Measurements from ENCODE around the gene COX10.
"Not testable (repeated sequence)": the region's sequence is repeated elsewhere in the genome, so short reads cannot be mapped to it uniquely, and the experiment has no call there.

The COX10 gene

DNA sequence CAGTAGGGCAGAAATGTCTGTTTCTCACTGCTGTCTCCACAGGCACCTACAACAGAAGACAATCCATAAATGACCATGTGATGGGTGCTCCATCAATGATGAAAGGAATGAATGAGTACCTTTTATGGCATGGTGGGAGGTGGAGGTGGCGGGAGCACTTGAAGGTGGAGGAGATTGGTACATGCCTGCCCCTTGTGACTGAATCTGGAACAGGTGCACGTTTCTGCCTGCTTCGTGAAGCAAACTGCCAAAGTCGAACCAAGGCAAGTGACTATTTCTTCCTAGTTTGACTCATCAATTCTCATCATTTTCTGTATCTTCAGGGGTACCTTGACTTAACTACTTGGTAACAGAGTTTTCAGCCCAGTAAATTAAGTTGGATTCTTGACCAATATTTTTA lies 141.9 kb downstream of the COX10 start:
- DNase-seq, result no peak

DNA sequence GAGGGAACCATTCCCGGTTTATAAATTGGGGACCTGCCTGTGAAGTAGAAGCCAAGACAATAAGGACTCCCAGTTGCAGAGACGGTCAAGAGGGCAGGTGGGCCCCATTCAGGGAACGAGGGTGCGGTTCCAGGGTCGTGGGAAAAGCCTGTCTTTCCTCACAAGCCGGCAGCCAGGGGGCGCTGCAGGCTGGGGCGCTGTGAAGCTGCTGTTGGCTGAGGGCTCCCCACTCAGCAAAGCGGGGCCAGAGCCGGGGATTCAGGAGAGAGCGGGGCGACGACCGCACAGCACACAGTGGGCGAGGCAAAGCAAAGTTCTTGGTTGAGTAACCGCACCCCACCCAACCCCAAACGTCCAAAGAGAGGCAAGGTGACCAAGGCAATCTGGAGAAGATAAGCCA lies 142.5 kb downstream of the COX10 start:
- DNase-seq, result no peak

DNA sequence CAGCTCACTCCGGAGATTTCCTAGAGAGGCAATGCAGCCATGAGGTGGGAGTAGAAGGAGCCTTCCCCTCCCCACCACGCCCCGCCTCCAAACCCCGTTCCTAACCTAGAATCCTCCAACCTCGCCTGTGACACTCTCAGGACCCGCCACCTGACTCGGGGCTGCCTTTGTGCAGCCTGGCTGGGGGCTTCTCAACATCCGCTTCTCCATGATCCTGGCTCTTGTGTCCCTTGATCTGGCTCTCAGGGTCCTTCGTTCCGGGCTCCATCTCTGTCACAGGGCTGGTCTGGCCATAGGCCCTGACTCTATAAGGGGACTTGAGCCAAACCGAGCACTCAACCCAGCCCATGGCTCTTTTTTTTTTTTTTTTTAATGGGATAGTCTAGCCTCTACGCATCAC lies 143.1 kb downstream of the COX10 start:
- DNase-seq, result no peak

DNA sequence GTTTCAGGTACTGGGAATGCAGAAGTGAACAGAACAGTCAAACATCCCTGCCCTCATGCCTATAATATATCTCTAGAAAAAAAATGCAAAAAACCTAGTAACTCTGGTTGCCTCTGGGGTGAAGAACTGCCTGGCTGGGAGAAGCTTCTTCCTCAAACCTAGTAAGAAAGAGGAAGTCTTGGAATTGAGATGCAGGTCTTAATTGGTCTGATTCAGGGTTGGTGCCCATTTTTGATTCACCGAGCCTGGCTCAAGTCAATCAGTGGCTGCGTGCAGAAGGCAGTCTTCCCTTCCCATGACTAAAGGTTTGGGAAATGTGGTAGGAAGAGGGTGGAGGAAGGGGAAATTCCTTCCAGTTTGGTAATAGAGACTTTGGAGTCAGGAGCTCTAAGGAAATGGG lies 145.0 kb downstream of the COX10 start:
- no peak for DNase-seq

- no peak for DNase-seq
Observed at GRCh38 chr17:14222611-14223010, 153.3 kb downstream of the COX10 start.

GRCh38 chr17:14225254-14225980 lies 156.1 kb downstream of the COX10 start:
- DNase-seq, result no peak

- DNase-seq, result no peak
Observed at GRCh38 chr17:14227052-14227451, 157.7 kb downstream of the COX10 start.

DNA sequence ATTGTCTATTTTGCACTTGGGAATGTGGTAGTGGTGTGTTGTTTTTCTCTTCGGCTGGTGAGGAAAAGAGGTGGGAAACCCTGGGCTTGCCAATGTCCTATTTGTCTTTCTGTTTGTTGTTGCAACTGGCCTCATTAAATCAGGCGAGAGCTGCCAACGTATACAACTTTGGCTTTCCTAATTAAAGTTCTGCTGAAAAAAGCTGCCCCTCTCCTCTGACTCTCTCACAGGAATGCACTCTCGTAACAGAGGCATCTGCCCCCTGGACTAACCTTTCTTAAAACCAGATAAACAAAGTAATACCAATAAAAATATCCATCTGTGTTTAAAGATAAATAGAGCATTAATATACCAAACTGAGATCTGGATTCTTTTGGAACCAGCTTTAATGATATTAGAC lies 159.6 kb downstream of the COX10 start:
- no peak for DNase-seq

DNA sequence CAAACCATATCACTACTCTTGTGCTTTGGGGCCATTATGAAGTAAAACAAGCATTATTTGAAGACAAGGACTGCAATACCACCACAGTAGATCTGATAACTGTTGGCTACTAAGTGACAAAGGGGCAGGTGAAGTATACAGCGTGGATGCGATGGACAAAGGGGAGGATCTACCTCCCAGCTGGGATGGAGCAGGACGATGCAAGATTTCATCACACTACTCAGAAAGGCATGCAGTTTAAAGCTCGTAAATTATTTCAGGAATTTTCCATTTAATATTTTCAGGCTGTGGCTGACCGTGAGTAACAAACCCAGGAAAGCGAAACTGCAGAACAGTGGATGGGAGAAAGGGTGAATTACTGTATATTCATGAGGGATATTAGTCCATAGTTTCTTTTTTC lies 161.9 kb downstream of the COX10 start:
- not testable (repeated sequence) for DNase-seq

GRCh38 chr17:14235047-14235446 lies 165.7 kb downstream of the COX10 start:
- not testable (repeated sequence) for DNase-seq

DNA sequence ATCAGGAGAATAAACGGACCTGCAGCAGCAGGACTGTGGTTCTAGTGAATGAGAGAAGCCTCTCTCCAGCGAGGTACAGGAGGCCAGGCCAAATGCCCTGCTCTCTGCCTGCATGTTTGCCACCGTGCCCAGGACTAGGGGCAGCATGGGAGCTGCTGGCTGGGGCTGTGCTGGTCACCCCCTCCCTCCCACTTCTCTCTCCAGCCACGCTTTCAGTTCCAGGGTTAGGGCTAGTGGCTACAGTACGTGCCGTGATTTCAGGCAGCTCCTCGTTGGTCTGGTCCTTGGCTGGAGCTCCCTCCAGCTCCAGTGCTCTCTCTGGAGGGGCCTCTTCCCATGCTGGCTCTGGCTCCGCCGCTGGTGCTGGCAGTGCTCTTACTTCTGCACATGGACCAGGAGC lies 166.7 kb downstream of the COX10 start:
- not testable (repeated sequence) for DNase-seq

DNA sequence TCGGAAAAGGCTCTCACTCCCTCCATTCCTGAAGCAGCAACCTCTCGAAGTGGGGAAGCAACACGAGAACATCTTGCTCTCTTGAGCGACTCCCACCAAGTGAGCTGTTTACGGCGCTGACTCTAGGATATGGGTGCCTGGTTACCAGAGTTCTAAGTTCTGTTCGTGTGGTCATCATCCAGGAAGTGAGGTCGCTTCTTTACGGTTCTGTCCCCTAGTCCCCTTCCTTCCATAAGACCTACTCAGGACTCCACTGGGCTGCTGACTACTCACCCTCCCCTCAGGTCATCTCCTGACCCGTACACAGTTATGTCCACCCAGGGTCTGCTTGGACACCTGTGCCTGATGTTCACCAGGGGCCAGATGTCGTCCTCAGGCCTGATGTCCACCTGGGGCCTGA lies 167.5 kb downstream of the COX10 start, which contains the start of gene CDRT15:
CDRT15 (minus strand) TSS at position 101 of the 400 bp plus-strand sequence; CDS start at position 72, 29 bp downstream.
- not testable (repeated sequence) for DNase-seq

DNA sequence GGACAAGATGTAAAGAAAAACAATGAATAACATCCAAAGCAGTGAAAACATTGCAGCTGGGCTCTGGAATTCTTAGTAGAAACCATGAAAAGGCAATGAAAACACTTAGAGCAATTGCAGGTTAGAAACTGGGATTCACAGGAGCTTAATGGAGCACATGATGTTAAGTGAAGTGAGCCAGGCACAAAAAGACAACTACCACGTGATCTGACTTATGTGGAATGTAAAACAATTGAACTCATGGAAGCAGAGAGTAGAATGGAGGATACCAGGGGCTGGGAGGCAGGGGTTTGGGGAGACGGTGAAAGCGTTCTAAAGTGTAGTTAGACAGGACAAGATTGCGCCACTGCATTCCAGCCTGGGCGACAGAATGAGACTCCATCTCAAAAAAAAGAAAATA lies 170.0 kb downstream of the COX10 start:
- DNase-seq, result not testable (repeated sequence)

DNA sequence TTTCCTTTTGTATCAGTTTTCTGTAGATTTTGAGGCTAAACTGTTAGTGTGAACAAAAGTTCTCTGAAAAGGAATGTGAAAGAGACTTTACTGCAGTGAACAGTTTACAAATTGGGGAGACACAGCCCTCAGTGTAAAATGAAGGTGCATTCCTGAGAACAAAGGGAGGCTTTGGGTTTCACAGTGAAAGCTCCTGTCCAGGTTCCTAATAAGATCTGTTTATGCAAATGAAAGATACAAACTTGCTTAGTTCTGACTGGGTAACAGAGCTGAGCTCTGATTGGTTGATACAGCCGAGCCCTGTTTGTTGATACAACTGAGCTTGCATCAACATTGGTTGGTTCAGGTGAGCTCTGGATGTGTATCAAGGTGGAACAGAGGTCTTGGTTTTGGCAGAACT lies 175.7 kb downstream of the COX10 start:
- no peak for DNase-seq

GRCh38 chr17:14245629-14246028 lies 176.3 kb downstream of the COX10 start:
- DNase-seq, result no peak

All from NCI-H1092 treated with DMSO at 0.1 percent for 48 hours (cell line).